HCT116 (cell line): ENCODE data around the gene NAP1L1. TPM values are rescaled to one million over a fixed set of nuclear protein-coding genes. Genes with fewer than 3 reads are reported as not detected.

Experiments
- ATAC-seq: fragments of 200-7000 bp; cut with Tn5 transposase; 2 replicates; pipeline ENCODE4 v1.9.1; 2020; ENCODE audit warnings: mild to moderate bottlenecking, moderate library complexity
- BruUV-seq: library from RNA; stranded (reverse); fragments of 400-500 nt; replicated peaks from 2 replicates; lab custom pipeline; 2021; lab: Mats Ljungman, UMichigan
- CTCF ChIA-PET: fragments of 300-600 bp; sonication (Branson Sonifier 250); formaldehyde crosslinking; loops from one replicate; lab custom pipeline; 2021; ENCODE audit warnings: antibody characterized with exemption; lab: Charles Lee
- POLR2A ChIA-PET: fragments of 300-600, 350-600 bp; sonication (Branson Sonifier 250); formaldehyde crosslinking; loops from one replicate; lab custom pipeline; 2021; ENCODE audit warnings: antibody characterized with exemption; lab: Charles Lee
- RAD21 ChIA-PET, 2 experiments: fragments of 300-600 bp; sonication (Branson Sonifier 250); formaldehyde crosslinking; loops; one replicate each; lab custom pipeline; 2023; ENCODE audit warnings: low total read pairs in 2 of 2; ENCODE audit not compliant: uncharacterized antibody in 2 of 2, unreplicated experiment in 2 of 2, low non-redundant PET in 1 of 2; lab: Charles Lee
- DNase-seq: peaks from one replicate; pipeline ENCODE4 v3.0.0-alpha.2; 2010; ENCODE audit warnings: low read depth, low spot score
- H2AFZ ChIP-seq: fragments of 200-600 bp; shearing (Covaris generic), sonication (generic); 2 replicates; pipeline ENCODE4 v1.6.1; 2017; ENCODE audit warnings: low read depth, mixed run types, mixed read lengths, antibody characterized with exemption, low read length; ENCODE audit not compliant: poor library complexity, severe bottlenecking
- H3K27ac ChIP-seq: 2 replicates; pipeline ENCODE4 v1.5.1; 2012; ENCODE audit warnings: low read depth, low read length
- H3K27me3 ChIP-seq: fragments of 200-600 bp; sonication (generic); 2 replicates; pipeline ENCODE4 v1.6.1; 2016; ENCODE audit warnings: mixed run types, low read length, mixed read lengths; ENCODE audit not compliant: insufficient read depth
- H3K36me3 ChIP-seq, 2 experiments: fragments of 200-500 bp in 1 of 2; fragments of 200-600 bp in 1 of 2; sonication (Bioruptor generic) in 1 of 2; sonication (generic) in 1 of 2; 2 replicates each; pipeline versions ENCODE4 v1.5.1 to v1.6.1; 2014 to 2016; ENCODE audit warnings: low read length in 2 of 2, inconsistent platforms in 1 of 2, mixed read lengths in 1 of 2, mixed run types in 1 of 2; ENCODE audit not compliant: insufficient read depth in 2 of 2, control insufficient read depth in 1 of 2
- H3K4me1 ChIP-seq, 2 experiments: fragments of 200-600 bp in 1 of 2; sonication (generic) in 1 of 2; 2 replicates each; pipeline versions ENCODE4 v1.5.1 to v1.6.1; 2012 to 2017; ENCODE audit warnings: low read length in 2 of 2, inconsistent platforms in 1 of 2, mild to moderate bottlenecking in 1 of 2, mixed read lengths in 1 of 2, mixed run types in 1 of 2, moderate library complexity in 1 of 2; ENCODE audit not compliant: insufficient read depth in 2 of 2, control insufficient read depth in 1 of 2
- H3K4me2 ChIP-seq: fragments of 200-600 bp; sonication (generic); 2 replicates; pipeline ENCODE4 v1.6.1; 2017; ENCODE audit warnings: mixed run types, low read length, mixed read lengths
- H3K4me3 ChIP-seq, 2 experiments: fragments of 200-600 bp in 1 of 2; sonication (generic) in 1 of 2; replicated peaks in 1 of 2; 2 replicates each; pipeline ENCODE4 v1.5.1; 2011 to 2016; ENCODE audit warnings: low read length in 2 of 2, control low read depth in 1 of 2, low read depth in 1 of 2, mild to moderate bottlenecking in 1 of 2, mixed read lengths in 1 of 2, mixed run types in 1 of 2
- H3K79me2 ChIP-seq: fragments of 200-600 bp; sonication (generic); 2 replicates; pipeline ENCODE4 v1.6.1; 2017; ENCODE audit warnings: mild to moderate bottlenecking, mixed run types, low read length, moderate library complexity, mixed read lengths; ENCODE audit not compliant: insufficient read depth
- H3K9ac ChIP-seq: fragments of 200-600 bp; sonication (generic); 2 replicates; pipeline ENCODE4 v1.6.1; 2016; ENCODE audit warnings: low read length, mixed read lengths
- H3K9me2 ChIP-seq: fragments of 200-600 bp; sonication (generic), shearing (Covaris generic); 2 replicates; pipeline ENCODE4 v1.6.1; 2017; ENCODE audit warnings: mixed run types, mild to moderate bottlenecking, moderate library complexity; ENCODE audit not compliant: insufficient read depth
- H3K9me3 ChIP-seq, 2 experiments: fragments of 200-500 bp in 1 of 2; fragments of 200-600 bp in 1 of 2; sonication (Bioruptor generic) in 1 of 2; sonication (generic) in 1 of 2; 2 replicates each; pipeline ENCODE4 v1.6.1; 2014 to 2017; ENCODE audit warnings: low read length in 2 of 2, mixed read lengths in 2 of 2, inconsistent platforms in 1 of 2, low read depth in 1 of 2, mild to moderate bottlenecking in 1 of 2, mixed run types in 1 of 2, moderate library complexity in 1 of 2; ENCODE audit not compliant: control insufficient read depth in 1 of 2, insufficient read depth in 1 of 2
- H4K20me1 ChIP-seq: fragments of 200-600 bp; sonication (generic), shearing (Covaris generic); 2 replicates; pipeline ENCODE4 v1.6.1; 2017; ENCODE audit warnings: mixed run types, mild to moderate bottlenecking, moderate library complexity; ENCODE audit not compliant: insufficient read depth
- EGR1 ChIP-seq: IDR thresholded peaks from 2 replicates; pipeline ENCODE4 v1.6.1; 2012; ENCODE audit warnings: low read depth
- ELF1 ChIP-seq: IDR thresholded peaks from 2 replicates; pipeline ENCODE4 v1.6.1; 2012; ENCODE audit warnings: low read depth, borderline replicate concordance
- EZH2 ChIP-seq: fragments of 200-600 bp; sonication (generic); IDR thresholded peaks from 2 replicates; pipeline ENCODE4 v1.6.1; 2017; ENCODE audit warnings: antibody characterized with exemption, mixed run types
- EZH2phosphoT487 ChIP-seq: fragments of 200-600 bp; IDR thresholded peaks from 2 replicates; pipeline ENCODE4 v1.6.1; 2018; ENCODE audit warnings: antibody characterized with exemption, borderline replicate concordance
- JUND ChIP-seq: IDR thresholded peaks from 2 replicates; pipeline ENCODE4 v1.6.1; 2012
- POLR2A ChIP-seq: IDR thresholded peaks from 2 replicates; pipeline ENCODE4 v1.7.0; 2011; ENCODE audit warnings: borderline replicate concordance; ENCODE audit not compliant: insufficient read depth, insufficient read length; ENCODE audit errors: extremely low read depth
- POLR2AphosphoS5 ChIP-seq: IDR thresholded peaks from 2 replicates; pipeline ENCODE4 v1.6.1; 2011; ENCODE audit warnings: mild to moderate bottlenecking, low read depth, low read length, moderate library complexity
- RAD21 ChIP-seq: IDR thresholded peaks from 2 replicates; pipeline ENCODE4 v1.6.1; 2012; ENCODE audit warnings: low read depth, mild to moderate bottlenecking
- SIN3A ChIP-seq: IDR thresholded peaks from 2 replicates; pipeline ENCODE4 v1.6.1; 2012; ENCODE audit warnings: low read depth
- SP1 ChIP-seq: IDR thresholded peaks from 2 replicates; pipeline ENCODE4 v1.6.1; 2012; ENCODE audit warnings: low read depth
- SRF ChIP-seq: IDR thresholded peaks from 2 replicates; pipeline ENCODE4 v1.6.1; 2012; ENCODE audit warnings: low read depth
- TCF7L2 ChIP-seq: IDR thresholded peaks from 2 replicates; pipeline ENCODE4 v1.7.0; 2011; ENCODE audit warnings: borderline replicate concordance, inconsistent platforms; ENCODE audit not compliant: insufficient read depth, insufficient read length; ENCODE audit errors: extremely low read depth
- ZFX ChIP-seq: fragments of 450-650 bp; IDR thresholded peaks from 2 replicates; pipeline ENCODE4 v1.6.1; 2017
- ZNF274 ChIP-seq: fragments of 200-500 bp; sonication (Bioruptor generic); IDR thresholded peaks from 2 replicates; pipeline ENCODE4 v1.6.1; 2014; ENCODE audit warnings: mild to moderate bottlenecking, low read depth, low read length, inconsistent platforms
- intact Hi-C: fragments of 100-400 bp; cut with micrococcal nuclease; formaldehyde crosslinking; loops from 2 replicates; pipeline ENCODE4 v1.10.0; 2022
- total RNA-seq: library from RNA; stranded (reverse); gene quantifications from one replicate; pipeline ENCODE4 v1.2.1, GENCODE V29; 2021; ENCODE audit not compliant: unreplicated experiment
- TF ChIP-seq, protein P1 (sequence below): IDR thresholded peaks from 2 replicates; pipeline ENCODE4 v1.6.1; 2011; ENCODE audit warnings: mild to moderate bottlenecking, low read length, moderate library complexity; ENCODE audit not compliant: insufficient replicate concordance; ENCODE audit errors: extremely low read depth
- TF ChIP-seq, protein P2 (sequence below): IDR thresholded peaks from 2 replicates; pipeline ENCODE4 v1.6.1; 2012
- TF ChIP-seq, protein P3 (sequence below): IDR thresholded peaks from 2 replicates; pipeline ENCODE4 v1.6.1; 2012; ENCODE audit warnings: low read depth
- TF ChIP-seq, protein P4 (sequence below), 3 experiments: fragments of 200-600 bp in 1 of 3; sonication (generic) in 1 of 3; IDR thresholded peaks in 2 of 3; conservative IDR thresholded peaks in 1 of 3; 2 replicates each; pipeline ENCODE4 v1.5.1; 2012 to 2017; ENCODE audit warnings: low read depth in 2 of 3, low read length in 2 of 3, antibody characterized with exemption in 1 of 3, borderline replicate concordance in 1 of 3, control low read depth in 1 of 3, mild to moderate bottlenecking in 1 of 3, mixed read lengths in 1 of 3, mixed run types in 1 of 3, moderate library complexity in 1 of 3; ENCODE audit not compliant: insufficient read depth in 1 of 3
- TF ChIP-seq, protein P5 (sequence below): IDR thresholded peaks from 2 replicates; pipeline ENCODE4 v1.6.1; 2012

The NAP1L1 gene
- total RNA-seq, 1 experiment from 2014 or later, result 531 TPM

DNA sequence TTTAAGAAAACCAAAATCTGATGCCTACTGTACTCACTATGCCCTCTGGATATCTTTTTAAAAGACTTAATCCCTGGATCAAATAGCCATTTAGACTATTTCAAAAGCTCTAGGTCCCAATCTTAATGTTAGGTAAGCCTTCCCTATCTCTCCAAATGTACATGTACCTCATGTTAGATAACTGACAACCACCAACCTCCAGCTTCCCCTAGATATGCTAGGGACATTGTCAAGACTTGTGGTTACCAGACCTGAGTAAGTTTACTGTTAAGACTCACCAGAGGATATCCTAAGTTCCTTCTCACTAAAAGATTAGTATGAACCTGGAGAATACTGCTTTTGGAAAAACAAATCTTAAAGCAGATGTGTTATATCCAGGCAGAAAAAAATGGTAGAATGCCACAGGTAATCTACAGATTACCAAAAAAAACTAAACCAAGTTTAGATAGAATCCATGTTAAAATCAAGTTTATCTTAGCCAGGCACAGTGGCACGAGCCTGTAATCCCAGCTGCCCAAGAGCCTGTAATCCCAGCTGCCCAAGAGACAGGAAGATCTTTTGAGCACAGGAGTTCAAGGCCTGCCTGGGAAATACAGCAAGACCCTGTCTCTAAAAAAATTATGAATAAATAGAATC, 9.7 kb downstream of the NAP1L1 start:
- Histone ChIP-seq H3K9ac (no peak overlapping the region), H3K4me1 (no peaks in the 10 kb centered on the region), H2AFZ (no peak overlapping the region), H3K4me3 (no peak overlapping the region), H3K36me3 (peaks cover 3 to 29% of the 10 kb centered on the region in 2 experiments; a peak in 3 of 4 replicates), H3K27ac (no peak overlapping the region), H3K27me3 (no peaks in the 10 kb centered on the region), H3K9me2 (no peaks in the 10 kb centered on the region), H4K20me1 (peaks cover 33% of the 10 kb centered on the region; the same call in 1 of the 2 replicates), H3K4me2 (no peak overlapping the region), H3K79me2 (peaks cover 100% of the 10 kb centered on the region), H3K9me3 (no peaks in the 10 kb centered on the region)
- RAD21 ChIA-PET, result no interaction called here
- ATAC-seq, result no peak
- no TSS peak for BruUV-seq
- DNase-seq, result no peak
- CTCF ChIA-PET, result no interaction called here
- POLR2A ChIA-PET, result no interaction called here
- intact Hi-C loops, result no loop called here
- TF ChIP-seq SRF, result no peak
- TF ChIP-seq EGR1, result no peak
- TF ChIP-seq, protein P1, sequence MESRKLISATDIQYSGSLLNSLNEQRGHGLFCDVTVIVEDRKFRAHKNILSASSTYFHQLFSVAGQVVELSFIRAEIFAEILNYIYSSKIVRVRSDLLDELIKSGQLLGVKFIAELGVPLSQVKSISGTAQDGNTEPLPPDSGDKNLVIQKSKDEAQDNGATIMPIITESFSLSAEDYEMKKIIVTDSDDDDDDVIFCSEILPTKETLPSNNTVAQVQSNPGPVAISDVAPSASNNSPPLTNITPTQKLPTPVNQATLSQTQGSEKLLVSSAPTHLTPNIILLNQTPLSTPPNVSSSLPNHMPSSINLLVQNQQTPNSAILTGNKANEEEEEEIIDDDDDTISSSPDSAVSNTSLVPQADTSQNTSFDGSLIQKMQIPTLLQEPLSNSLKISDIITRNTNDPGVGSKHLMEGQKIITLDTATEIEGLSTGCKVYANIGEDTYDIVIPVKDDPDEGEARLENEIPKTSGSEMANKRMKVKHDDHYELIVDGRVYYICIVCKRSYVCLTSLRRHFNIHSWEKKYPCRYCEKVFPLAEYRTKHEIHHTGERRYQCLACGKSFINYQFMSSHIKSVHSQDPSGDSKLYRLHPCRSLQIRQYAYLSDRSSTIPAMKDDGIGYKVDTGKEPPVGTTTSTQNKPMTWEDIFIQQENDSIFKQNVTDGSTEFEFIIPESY, result no peak
- no peak for TF ChIP-seq ZFX
- no peak for TF ChIP-seq SIN3A
- TF ChIP-seq, protein P2, sequence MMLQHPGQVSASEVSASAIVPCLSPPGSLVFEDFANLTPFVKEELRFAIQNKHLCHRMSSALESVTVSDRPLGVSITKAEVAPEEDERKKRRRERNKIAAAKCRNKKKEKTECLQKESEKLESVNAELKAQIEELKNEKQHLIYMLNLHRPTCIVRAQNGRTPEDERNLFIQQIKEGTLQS, result no peak
- TF ChIP-seq SP1, result no peak
- no peak for TF ChIP-seq EZH2phosphoT487
- no peak for TF ChIP-seq POLR2AphosphoS5
- TF ChIP-seq ZNF274, result no peak
- TF ChIP-seq, protein P3, sequence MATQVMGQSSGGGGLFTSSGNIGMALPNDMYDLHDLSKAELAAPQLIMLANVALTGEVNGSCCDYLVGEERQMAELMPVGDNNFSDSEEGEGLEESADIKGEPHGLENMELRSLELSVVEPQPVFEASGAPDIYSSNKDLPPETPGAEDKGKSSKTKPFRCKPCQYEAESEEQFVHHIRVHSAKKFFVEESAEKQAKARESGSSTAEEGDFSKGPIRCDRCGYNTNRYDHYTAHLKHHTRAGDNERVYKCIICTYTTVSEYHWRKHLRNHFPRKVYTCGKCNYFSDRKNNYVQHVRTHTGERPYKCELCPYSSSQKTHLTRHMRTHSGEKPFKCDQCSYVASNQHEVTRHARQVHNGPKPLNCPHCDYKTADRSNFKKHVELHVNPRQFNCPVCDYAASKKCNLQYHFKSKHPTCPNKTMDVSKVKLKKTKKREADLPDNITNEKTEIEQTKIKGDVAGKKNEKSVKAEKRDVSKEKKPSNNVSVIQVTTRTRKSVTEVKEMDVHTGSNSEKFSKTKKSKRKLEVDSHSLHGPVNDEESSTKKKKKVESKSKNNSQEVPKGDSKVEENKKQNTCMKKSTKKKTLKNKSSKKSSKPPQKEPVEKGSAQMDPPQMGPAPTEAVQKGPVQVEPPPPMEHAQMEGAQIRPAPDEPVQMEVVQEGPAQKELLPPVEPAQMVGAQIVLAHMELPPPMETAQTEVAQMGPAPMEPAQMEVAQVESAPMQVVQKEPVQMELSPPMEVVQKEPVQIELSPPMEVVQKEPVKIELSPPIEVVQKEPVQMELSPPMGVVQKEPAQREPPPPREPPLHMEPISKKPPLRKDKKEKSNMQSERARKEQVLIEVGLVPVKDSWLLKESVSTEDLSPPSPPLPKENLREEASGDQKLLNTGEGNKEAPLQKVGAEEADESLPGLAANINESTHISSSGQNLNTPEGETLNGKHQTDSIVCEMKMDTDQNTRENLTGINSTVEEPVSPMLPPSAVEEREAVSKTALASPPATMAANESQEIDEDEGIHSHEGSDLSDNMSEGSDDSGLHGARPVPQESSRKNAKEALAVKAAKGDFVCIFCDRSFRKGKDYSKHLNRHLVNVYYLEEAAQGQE, result no peak
- no peak for TF ChIP-seq TCF7L2
- TF ChIP-seq, protein P4, sequence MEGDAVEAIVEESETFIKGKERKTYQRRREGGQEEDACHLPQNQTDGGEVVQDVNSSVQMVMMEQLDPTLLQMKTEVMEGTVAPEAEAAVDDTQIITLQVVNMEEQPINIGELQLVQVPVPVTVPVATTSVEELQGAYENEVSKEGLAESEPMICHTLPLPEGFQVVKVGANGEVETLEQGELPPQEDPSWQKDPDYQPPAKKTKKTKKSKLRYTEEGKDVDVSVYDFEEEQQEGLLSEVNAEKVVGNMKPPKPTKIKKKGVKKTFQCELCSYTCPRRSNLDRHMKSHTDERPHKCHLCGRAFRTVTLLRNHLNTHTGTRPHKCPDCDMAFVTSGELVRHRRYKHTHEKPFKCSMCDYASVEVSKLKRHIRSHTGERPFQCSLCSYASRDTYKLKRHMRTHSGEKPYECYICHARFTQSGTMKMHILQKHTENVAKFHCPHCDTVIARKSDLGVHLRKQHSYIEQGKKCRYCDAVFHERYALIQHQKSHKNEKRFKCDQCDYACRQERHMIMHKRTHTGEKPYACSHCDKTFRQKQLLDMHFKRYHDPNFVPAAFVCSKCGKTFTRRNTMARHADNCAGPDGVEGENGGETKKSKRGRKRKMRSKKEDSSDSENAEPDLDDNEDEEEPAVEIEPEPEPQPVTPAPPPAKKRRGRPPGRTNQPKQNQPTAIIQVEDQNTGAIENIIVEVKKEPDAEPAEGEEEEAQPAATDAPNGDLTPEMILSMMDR (IDR thresholded peaks at IDR 0.05 in 2 of 3, conservative IDR thresholded peaks at IDR 0.05 in 1 of 3; ENCODE audit: borderline replicate concordance in 1 of 3, insufficient read depth in 1 of 3, low read depth in 2 of 3, low read length in 2 of 3), result no peak
- TF ChIP-seq, protein P5, sequence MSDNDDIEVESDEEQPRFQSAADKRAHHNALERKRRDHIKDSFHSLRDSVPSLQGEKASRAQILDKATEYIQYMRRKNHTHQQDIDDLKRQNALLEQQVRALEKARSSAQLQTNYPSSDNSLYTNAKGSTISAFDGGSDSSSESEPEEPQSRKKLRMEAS, result no peak
- no peak for TF ChIP-seq EZH2
- no peak for TF ChIP-seq JUND
- no peak for TF ChIP-seq POLR2A
- no peak for TF ChIP-seq ELF1
- TF ChIP-seq RAD21, result no peak
